ENCODE results near the gene CALML5.

The CALML5 gene

GRCh38 chr10:5510281-5511072 is 11.1 kb upstream of the CALML5 start:
- 96% methylated on average over 13 of the region's 16 CpGs for WGBS (ENCODE audit: insufficient coverage)
- H3K27ac ChIP-seq (ENCODE audit: insufficient read depth in 1 of 2, low read depth in 1 of 2, low read length in 2 of 2, poor library complexity in 1 of 2, severe bottlenecking in 2 of 2) = no peak overlapping the region
- POLR2A ChIA-PET = no interaction called here
- H3K9me3 ChIP-seq (ENCODE audit: control extremely low read depth in 1 of 5, control insufficient read depth in 4 of 5, insufficient read depth in 2 of 5, low read depth in 1 of 5, low read length in 4 of 5) = no peaks in the 10 kb centered on the region
- H3K36me3 ChIP-seq (ENCODE audit: control insufficient read depth in 4 of 4, insufficient read depth in 4 of 4, low read length in 3 of 4) = no peaks in the 10 kb centered on the region
- CTCF ChIA-PET = interaction anchor here (1.0 kb wide), 1 partner anchor 15 kb away, joined by 3 read pairs; no protein-coding TSS in a partner anchor
- no peaks in the 10 kb centered on the region for H3K4me1 ChIP-seq (ENCODE audit: control extremely low read depth in 1 of 4, control insufficient read depth in 4 of 4, insufficient read depth in 4 of 4, low read length in 3 of 4)
- H3K27me3 ChIP-seq (replicated peaks in 2 of 5; ENCODE audit: control insufficient read depth in 4 of 5, insufficient read depth in 5 of 5, low read length in 4 of 5) = peaks cover 0 to 1% (median 0%) of the 10 kb centered on the region in 5 experiments
- no peak overlapping the region for H3K4me3 ChIP-seq (ENCODE audit: control insufficient read depth in 1 of 7, extremely low read depth in 1 of 7, insufficient read depth in 4 of 7, low read depth in 2 of 7, low read length in 6 of 7)
- no peak for DNase-seq

DNA sequence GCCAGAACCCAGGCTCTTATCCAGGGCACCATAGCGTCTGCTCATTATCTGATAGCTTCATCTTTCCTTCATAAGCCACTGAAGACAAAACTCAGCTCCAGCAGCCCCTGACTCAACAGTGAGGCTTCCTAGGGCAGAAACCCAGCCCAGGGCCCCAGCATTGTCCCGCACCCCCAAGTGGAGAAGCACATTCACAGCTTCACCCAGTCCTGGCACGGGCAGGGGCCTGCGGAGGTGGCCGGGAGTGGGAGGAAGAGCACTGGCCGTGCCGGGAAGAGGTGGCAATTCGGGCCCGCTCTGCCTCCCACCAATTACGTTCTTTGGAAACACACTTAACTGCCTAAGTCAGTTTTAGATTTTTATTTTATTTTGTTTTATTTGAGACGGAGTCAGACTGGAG is 10.3 kb upstream of the CALML5 start:
- no peaks in the 10 kb centered on the region for H3K9me3 ChIP-seq (ENCODE audit: control extremely low read depth in 1 of 5, control insufficient read depth in 4 of 5, insufficient read depth in 2 of 5, low read depth in 1 of 5, low read length in 4 of 5)

GRCh38 chr10:5509236-5509635 is 9.9 kb upstream of the CALML5 start:
- WGBS (ENCODE audit: insufficient coverage) = 100% methylated on average over 2 of the region's 9 CpGs
- Histone ChIP-seq H3K36me3 (ENCODE audit: control insufficient read depth in 4 of 4, insufficient read depth in 4 of 4, low read length in 3 of 4) (no peaks in the 10 kb centered on the region), H3K4me1 (ENCODE audit: control extremely low read depth in 1 of 4, control insufficient read depth in 4 of 4, insufficient read depth in 4 of 4, low read length in 3 of 4) (no peaks in the 10 kb centered on the region), H3K27ac (ENCODE audit: insufficient read depth in 1 of 2, low read depth in 1 of 2, low read length in 2 of 2, poor library complexity in 1 of 2, severe bottlenecking in 2 of 2) (no peak overlapping the region), H3K4me3 (ENCODE audit: control insufficient read depth in 1 of 7, extremely low read depth in 1 of 7, insufficient read depth in 4 of 7, low read depth in 2 of 7, low read length in 6 of 7) (no peak overlapping the region), H3K9me3 (ENCODE audit: control extremely low read depth in 1 of 5, control insufficient read depth in 4 of 5, insufficient read depth in 2 of 5, low read depth in 1 of 5, low read length in 4 of 5) (no peaks in the 10 kb centered on the region), H3K27me3 (replicated peaks in 2 of 5; ENCODE audit: control insufficient read depth in 4 of 5, insufficient read depth in 5 of 5, low read length in 4 of 5) (peaks cover 0 to 1% (median 0%) of the 10 kb centered on the region in 5 experiments)
- DNase-seq = no peak
- CTCF ChIA-PET = interaction anchor here (0.7 to 1.3 kb wide), 3 partner anchors 9 to 36 kb away, joined by 3 to 4 read pairs (median 3); partner anchors contain the start of gene CALML5
- POLR2A ChIA-PET = no interaction called here

More for the DNA sequence above, 10.3 kb upstream of the CALML5 start:
- ChIA-PET POLR2A (no interaction called here), CTCF (interaction anchor here (0.7 kb wide), 1 partner anchor 37 kb away, joined by 4 read pairs; no protein-coding TSS in a partner anchor)
- Histone ChIP-seq H3K4me1 (ENCODE audit: control extremely low read depth in 1 of 4, control insufficient read depth in 4 of 4, insufficient read depth in 4 of 4, low read length in 3 of 4) (no peaks in the 10 kb centered on the region), H3K27me3 (replicated peaks in 2 of 5; ENCODE audit: control insufficient read depth in 4 of 5, insufficient read depth in 5 of 5, low read length in 4 of 5) (peaks cover 0 to 1% (median 0%) of the 10 kb centered on the region in 5 experiments), H3K4me3 (ENCODE audit: control insufficient read depth in 1 of 7, extremely low read depth in 1 of 7, insufficient read depth in 4 of 7, low read depth in 2 of 7, low read length in 6 of 7) (no peak overlapping the region), H3K36me3 (ENCODE audit: control insufficient read depth in 4 of 4, insufficient read depth in 4 of 4, low read length in 3 of 4) (no peaks in the 10 kb centered on the region), H3K27ac (ENCODE audit: insufficient read depth in 1 of 2, low read depth in 1 of 2, low read length in 2 of 2, poor library complexity in 1 of 2, severe bottlenecking in 2 of 2) (no peak overlapping the region)
- DNase-seq = no peak
- WGBS (ENCODE audit: insufficient coverage) = 96% methylated on average over 7 of the region's 11 CpGs

- POLR2A ChIA-PET = no interaction called here
- DNase-seq = no peak
- Histone ChIP-seq H3K4me1 (ENCODE audit: control extremely low read depth in 1 of 4, control insufficient read depth in 4 of 4, insufficient read depth in 4 of 4, low read length in 3 of 4) (no peaks in the 10 kb centered on the region), H3K9me3 (ENCODE audit: control extremely low read depth in 1 of 5, control insufficient read depth in 4 of 5, insufficient read depth in 2 of 5, low read depth in 1 of 5, low read length in 4 of 5) (no peaks in the 10 kb centered on the region), H3K27me3 (replicated peaks in 2 of 5; ENCODE audit: control insufficient read depth in 4 of 5, insufficient read depth in 5 of 5, low read length in 4 of 5) (peaks cover 0 to 1% (median 0%) of the 10 kb centered on the region in 5 experiments), H3K27ac (ENCODE audit: insufficient read depth in 1 of 2, low read depth in 1 of 2, low read length in 2 of 2, poor library complexity in 1 of 2, severe bottlenecking in 2 of 2) (no peak overlapping the region), H3K36me3 (ENCODE audit: control insufficient read depth in 4 of 4, insufficient read depth in 4 of 4, low read length in 3 of 4) (no peaks in the 10 kb centered on the region), H3K4me3 (ENCODE audit: control insufficient read depth in 1 of 7, extremely low read depth in 1 of 7, insufficient read depth in 4 of 7, low read depth in 2 of 7, low read length in 6 of 7) (no peak overlapping the region)
- 100% methylated on average over 4 of the region's 6 CpGs for WGBS (ENCODE audit: insufficient coverage)
- CTCF ChIA-PET = interaction anchor here (0.7 to 1.3 kb wide), 3 partner anchors 8 to 36 kb away, joined by 3 to 4 read pairs (median 3); partner anchors contain the start of gene CALML5
These were observed 9.4 kb upstream of the CALML5 start for GRCh38 chr10:5508786-5509185.

DNA sequence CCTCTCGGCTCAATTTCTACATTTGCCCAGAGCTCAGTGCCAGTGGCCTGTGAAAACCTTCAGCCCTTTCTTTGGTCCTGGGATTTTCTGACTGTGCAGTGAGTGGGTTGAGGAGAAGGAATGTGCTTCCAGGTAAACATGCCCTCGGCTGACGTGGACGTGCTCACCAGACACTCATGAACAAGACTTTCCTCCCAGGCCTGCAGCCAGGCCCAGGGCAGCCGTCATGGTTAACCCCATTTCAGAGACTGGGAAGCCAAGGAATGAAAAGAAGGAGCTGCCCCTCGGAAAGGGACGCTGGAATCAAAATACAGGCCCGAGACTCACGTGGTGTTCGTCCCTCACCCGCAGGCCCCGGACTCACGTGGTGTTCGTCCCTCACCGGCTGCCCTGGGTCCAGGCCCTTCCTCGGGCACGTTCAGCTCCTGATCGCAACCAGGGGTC is 8.8 kb upstream of the CALML5 start:
- peaks cover 0 to 1% (median 0%) of the 10 kb centered on the region in 5 experiments for H3K27me3 ChIP-seq (replicated peaks in 2 of 5; ENCODE audit: control insufficient read depth in 4 of 5, insufficient read depth in 5 of 5, low read length in 4 of 5)
- H3K4me1 ChIP-seq (ENCODE audit: control extremely low read depth in 1 of 4, control insufficient read depth in 4 of 4, insufficient read depth in 4 of 4, low read length in 3 of 4) = no peaks in the 10 kb centered on the region
- ChIA-PET CTCF (interaction anchor here (1.3 kb wide), 2 partner anchors 8 to 9 kb away, joined by 3 read pairs; partner anchors contain the start of gene CALML5), POLR2A (no interaction called here)
- 98% methylated on average over 18 of the region's 18 CpGs for WGBS (ENCODE audit: insufficient coverage)
- no peaks in the 10 kb centered on the region for H3K9me3 ChIP-seq (ENCODE audit: control extremely low read depth in 1 of 5, control insufficient read depth in 4 of 5, insufficient read depth in 2 of 5, low read depth in 1 of 5, low read length in 4 of 5)
- no peaks in the 10 kb centered on the region for H3K36me3 ChIP-seq (ENCODE audit: control insufficient read depth in 4 of 4, insufficient read depth in 4 of 4, low read length in 3 of 4)
- H3K4me3 ChIP-seq (ENCODE audit: control insufficient read depth in 1 of 7, extremely low read depth in 1 of 7, insufficient read depth in 4 of 7, low read depth in 2 of 7, low read length in 6 of 7) = no peak overlapping the region
- H3K27ac ChIP-seq (ENCODE audit: insufficient read depth in 1 of 2, low read depth in 1 of 2, low read length in 2 of 2, poor library complexity in 1 of 2, severe bottlenecking in 2 of 2) = no peak overlapping the region
- no peak for DNase-seq

GRCh38 chr10:5507649-5508131 is 8.3 kb upstream of the CALML5 start:
- 99% methylated on average over 12 of the region's 14 CpGs for WGBS (ENCODE audit: insufficient coverage)
- Histone ChIP-seq H3K27me3 (replicated peaks in 2 of 5; ENCODE audit: control insufficient read depth in 4 of 5, insufficient read depth in 5 of 5, low read length in 4 of 5) (peaks cover 0 to 1% (median 0%) of the 10 kb centered on the region in 5 experiments), H3K9me3 (ENCODE audit: control extremely low read depth in 1 of 5, control insufficient read depth in 4 of 5, insufficient read depth in 2 of 5, low read depth in 1 of 5, low read length in 4 of 5) (no peaks in the 10 kb centered on the region), H3K27ac (ENCODE audit: insufficient read depth in 1 of 2, low read depth in 1 of 2, low read length in 2 of 2, poor library complexity in 1 of 2, severe bottlenecking in 2 of 2) (no peak overlapping the region), H3K36me3 (ENCODE audit: control insufficient read depth in 4 of 4, insufficient read depth in 4 of 4, low read length in 3 of 4) (no peaks in the 10 kb centered on the region), H3K4me1 (ENCODE audit: control extremely low read depth in 1 of 4, control insufficient read depth in 4 of 4, insufficient read depth in 4 of 4, low read length in 3 of 4) (no peaks in the 10 kb centered on the region), H3K4me3 (ENCODE audit: control insufficient read depth in 1 of 7, extremely low read depth in 1 of 7, insufficient read depth in 4 of 7, low read depth in 2 of 7, low read length in 6 of 7) (no peak overlapping the region)
- CTCF ChIA-PET = no interaction called here
- POLR2A ChIA-PET = no interaction called here
- DNase-seq = no peak

Measured in common myeloid progenitor, CD34-positive (primary cell).